Neuron (in vitro differentiated cells): Measurements from ENCODE around the gene AREL1.

Experiments
- H2AFZ ChIP-seq: one replicate; pipeline ENCODE4 v1.6.1; 2013; ENCODE audit warnings: low read depth, mild to moderate bottlenecking, inconsistent platforms, low read length, moderate library complexity
- H3K27me3 ChIP-seq: one replicate; pipeline ENCODE4 v1.6.1; 2013; ENCODE audit warnings: low read length; ENCODE audit not compliant: insufficient read depth
- H3K36me3 ChIP-seq: one replicate; pipeline ENCODE4 v1.6.1; 2013; ENCODE audit warnings: low read length; ENCODE audit not compliant: insufficient read depth
- H3K4me1 ChIP-seq: one replicate; pipeline ENCODE4 v1.6.1; 2013; ENCODE audit warnings: low read length; ENCODE audit not compliant: insufficient read depth
- H3K4me3 ChIP-seq: 2 replicates; pipeline ENCODE4 v1.5.1; 2013; ENCODE audit warnings: mild to moderate bottlenecking, low read length, moderate library complexity
- H3K9me3 ChIP-seq: one replicate; pipeline ENCODE4 v1.6.1; 2013; ENCODE audit warnings: low read length

The AREL1 gene

DNA sequence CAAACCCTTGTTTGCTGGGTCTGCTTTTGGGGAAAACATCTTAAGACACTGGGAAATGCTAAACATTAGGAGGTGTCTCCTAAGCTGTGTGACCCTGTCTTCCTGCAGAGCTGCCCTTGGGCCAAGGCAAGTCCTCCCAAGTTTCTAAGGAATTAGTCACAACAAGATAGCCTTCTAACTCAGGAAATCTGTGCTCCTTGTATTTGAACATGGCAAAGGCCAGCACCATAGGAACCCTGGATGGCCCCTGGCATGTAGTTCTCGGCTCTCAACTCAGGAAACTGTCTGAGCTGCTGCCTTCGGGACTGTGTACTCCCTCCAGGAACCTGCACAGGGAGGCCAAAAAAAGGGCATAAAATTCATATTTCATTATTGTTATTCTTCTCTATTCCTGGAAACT, 63.2 kb downstream of the AREL1 start:
- Histone ChIP-seq H3K36me3 (peaks cover 3% of the 10 kb centered on the region), H3K9me3 (no peaks in the 10 kb centered on the region), H3K4me1 (peaks cover 7% of the 10 kb centered on the region), H3K4me3 (no peak overlapping the region), H3K27me3 (no peaks in the 10 kb centered on the region), H2AFZ (no peak overlapping the region)

DNA sequence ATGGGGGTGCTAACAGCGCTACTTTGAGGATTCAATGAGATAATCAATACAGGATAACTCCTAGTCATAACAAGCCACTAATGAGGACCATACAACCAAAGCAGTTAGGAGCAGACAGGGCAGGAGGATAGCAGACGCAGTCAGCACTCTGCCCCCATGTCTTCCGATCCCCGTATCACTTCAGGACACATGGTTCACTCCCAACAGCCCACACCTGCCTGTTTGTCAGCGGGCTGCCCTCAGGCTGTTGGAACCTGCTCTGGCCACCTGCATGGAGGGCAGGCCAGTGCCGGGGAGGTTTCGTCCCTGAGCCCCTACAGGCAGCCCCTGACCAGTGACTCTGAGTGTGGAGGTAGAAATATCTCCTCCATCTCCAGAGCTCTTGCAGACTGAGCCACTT, 63.7 kb downstream of the AREL1 start:
- Histone ChIP-seq H3K4me1 (peaks cover 7% of the 10 kb centered on the region), H3K27me3 (no peaks in the 10 kb centered on the region), H2AFZ (no peak overlapping the region), H3K9me3 (no peaks in the 10 kb centered on the region), H3K36me3 (peaks cover 3% of the 10 kb centered on the region), H3K4me3 (no peak overlapping the region)

- Histone ChIP-seq H2AFZ (no peak overlapping the region), H3K4me1 (peaks cover 7% of the 10 kb centered on the region), H3K9me3 (no peaks in the 10 kb centered on the region), H3K27me3 (no peaks in the 10 kb centered on the region), H3K36me3 (peaks cover 3% of the 10 kb centered on the region), H3K4me3 (no peak overlapping the region)
Measured at GRCh38 chr14:74648601-74649000, 64.3 kb downstream of the AREL1 start.

DNA sequence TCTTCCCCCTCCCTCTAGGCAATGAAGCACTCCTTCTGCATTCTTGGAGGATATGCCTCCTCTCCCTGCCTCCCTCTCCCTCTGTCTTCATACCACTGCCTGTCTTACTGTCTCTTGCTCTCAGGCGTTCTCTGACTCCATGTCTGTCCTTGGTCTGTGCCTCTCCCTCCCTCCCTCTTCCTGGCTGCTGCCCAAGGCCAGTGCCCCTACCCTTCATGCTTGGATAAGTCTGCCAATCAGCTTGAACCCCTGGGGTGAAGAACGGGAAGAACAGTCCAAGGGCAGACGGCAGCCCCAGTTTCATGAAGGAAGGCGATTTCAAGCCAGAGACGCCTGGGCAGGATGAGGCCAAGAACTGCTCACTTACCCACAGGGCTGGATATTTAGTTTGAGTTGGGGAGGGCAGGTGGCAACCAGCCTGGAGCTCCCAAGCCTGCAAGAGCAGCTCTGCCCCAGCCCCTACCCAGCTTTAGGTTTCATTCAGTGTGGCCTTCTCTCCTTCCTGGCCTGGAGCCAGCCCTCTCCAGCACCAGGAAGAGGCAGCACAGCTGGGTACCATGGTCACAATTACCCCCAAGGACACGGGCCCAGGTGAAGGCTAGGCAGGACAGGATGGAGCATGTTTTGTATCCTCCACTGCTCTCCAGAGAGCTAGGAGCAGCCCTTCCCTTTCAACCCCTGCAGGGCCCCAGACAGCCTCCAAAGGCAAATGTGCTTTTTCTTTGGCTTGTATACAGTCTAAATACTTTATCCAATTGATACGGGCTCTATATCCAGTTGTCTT, 65.0 kb downstream of the AREL1 start:
- no peak overlapping the region for H3K4me3 ChIP-seq
- no peaks in the 10 kb centered on the region for H3K9me3 ChIP-seq
- H3K4me1 ChIP-seq: peaks cover 7% of the 10 kb centered on the region
- H2AFZ ChIP-seq: no peak overlapping the region
- H3K36me3 ChIP-seq: peaks cover 3% of the 10 kb centered on the region
- no peaks in the 10 kb centered on the region for H3K27me3 ChIP-seq

GRCh38 chr14:74647061-74647677, 65.7 kb downstream of the AREL1 start:
- Histone ChIP-seq H3K9me3 (no peaks in the 10 kb centered on the region), H3K27me3 (peaks cover 2% of the 10 kb centered on the region)

GRCh38 chr14:74645756-74646470, 67.0 kb downstream of the AREL1 start:
- Histone ChIP-seq H3K9me3 (no peaks in the 10 kb centered on the region), H3K4me3 (no peak overlapping the region), H2AFZ (no peak overlapping the region), H3K36me3 (no peaks in the 10 kb centered on the region), H3K27me3 (peaks cover 2% of the 10 kb centered on the region), H3K4me1 (peaks cover 7% of the 10 kb centered on the region)

More at GRCh38 chr14:74647061-74647677, 65.7 kb downstream of the AREL1 start:
- Histone ChIP-seq H3K4me3 (no peak overlapping the region), H3K36me3 (no peaks in the 10 kb centered on the region), H2AFZ (no peak overlapping the region), H3K4me1 (peaks cover 7% of the 10 kb centered on the region)

DNA sequence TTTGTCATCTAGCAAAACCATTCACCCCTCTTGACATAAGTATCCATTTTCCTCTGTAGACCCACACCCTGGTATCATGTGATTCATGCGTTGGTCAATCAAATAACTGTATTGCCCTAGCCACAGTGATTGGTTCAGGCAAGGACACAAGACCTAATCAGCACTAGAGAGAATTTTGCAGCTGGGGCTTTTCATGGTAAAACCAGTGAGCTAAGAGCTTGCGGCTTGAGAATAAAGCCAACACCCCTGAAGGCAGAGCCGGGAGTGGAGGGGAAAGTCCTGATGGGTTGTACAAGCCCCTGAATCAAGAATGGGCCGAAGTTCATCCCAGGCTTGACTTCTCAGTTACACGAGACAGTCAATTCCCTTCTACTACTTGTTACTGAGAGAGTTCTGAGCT, 67.6 kb downstream of the AREL1 start:
- Histone ChIP-seq H3K9me3 (no peaks in the 10 kb centered on the region), H3K4me1 (peaks cover 7% of the 10 kb centered on the region), H2AFZ (no peak overlapping the region), H3K36me3 (no peaks in the 10 kb centered on the region), H3K4me3 (no peak overlapping the region), H3K27me3 (peaks cover 2% of the 10 kb centered on the region)

DNA sequence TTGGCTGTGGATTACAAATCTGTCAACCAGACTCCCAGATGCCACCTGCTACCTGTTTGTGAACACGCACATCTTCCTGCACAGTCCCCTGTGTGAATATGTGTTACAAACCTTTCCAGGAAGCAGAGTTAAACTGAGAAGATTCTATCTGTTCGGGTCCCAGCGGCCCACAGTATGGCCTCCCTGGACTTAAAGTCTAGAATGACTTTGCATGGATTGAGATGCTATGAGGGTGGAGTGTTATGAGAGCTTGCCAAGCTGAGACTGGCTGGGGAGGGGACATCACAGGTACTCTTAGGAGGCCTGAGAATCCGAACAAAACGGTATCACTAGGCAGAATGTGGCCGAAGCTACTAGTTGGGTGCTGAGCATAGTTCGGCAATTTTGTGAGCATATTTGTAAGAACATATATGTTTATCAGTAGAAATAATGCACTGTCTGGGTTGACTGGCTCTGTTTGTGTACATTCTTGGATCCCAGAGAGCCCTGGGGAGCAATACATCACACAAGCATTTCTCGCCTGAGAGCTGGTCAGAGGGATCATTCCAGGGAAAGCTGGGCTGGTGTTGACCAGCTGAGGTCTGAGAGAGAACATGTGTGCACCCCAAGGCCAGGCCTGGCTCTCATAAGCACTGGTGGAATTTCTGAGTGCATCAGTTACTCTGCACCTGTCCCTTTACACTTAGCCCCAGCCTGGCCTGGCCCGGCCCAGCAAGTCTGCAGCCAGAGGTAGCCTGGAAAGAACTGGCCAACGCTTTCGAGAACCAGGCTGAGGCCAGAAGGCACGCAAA, 71.1 kb downstream of the AREL1 start:
- Histone ChIP-seq H3K9me3 (no peaks in the 10 kb centered on the region), H3K36me3 (no peaks in the 10 kb centered on the region), H2AFZ (no peak overlapping the region), H3K4me1 (peaks cover 7% of the 10 kb centered on the region), H3K27me3 (peaks cover 2% of the 10 kb centered on the region), H3K4me3 (no peak overlapping the region)

GRCh38 chr14:74638966-74639365, 73.9 kb downstream of the AREL1 start:
- Histone ChIP-seq H3K4me3 (no peak overlapping the region), H3K36me3 (no peaks in the 10 kb centered on the region), H3K4me1 (peaks cover 15% of the 10 kb centered on the region), H2AFZ (no peak overlapping the region), H3K9me3 (no peaks in the 10 kb centered on the region), H3K27me3 (peaks cover 2% of the 10 kb centered on the region)

DNA sequence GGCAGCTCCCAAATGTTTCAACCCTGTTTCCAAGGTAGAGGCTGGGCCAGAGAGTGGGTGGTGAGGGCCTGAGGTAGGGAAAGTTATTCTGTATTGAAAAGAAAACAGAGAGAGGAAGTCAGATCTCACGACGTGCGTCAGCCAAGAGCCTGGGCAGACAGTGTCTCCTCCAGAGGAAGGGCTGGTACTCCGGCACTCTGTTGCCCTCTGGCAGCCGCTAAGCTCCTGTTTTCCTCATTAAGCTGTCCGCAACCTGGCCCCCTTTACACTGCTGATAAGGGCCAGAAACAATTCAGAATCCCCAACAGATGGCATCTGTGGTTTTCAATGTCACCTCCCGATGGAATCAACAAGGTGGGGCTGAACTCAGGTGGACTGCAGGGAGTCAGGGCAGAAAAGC, 74.8 kb downstream of the AREL1 start:
- Histone ChIP-seq H3K9me3 (no peaks in the 10 kb centered on the region), H3K4me3 (no peak overlapping the region), H3K36me3 (no peaks in the 10 kb centered on the region), H3K27me3 (peaks cover 2% of the 10 kb centered on the region), H3K4me1 (peaks cover 15% of the 10 kb centered on the region), H2AFZ (no peak overlapping the region)

- H2AFZ ChIP-seq: no peak overlapping the region
- no peaks in the 10 kb centered on the region for H3K9me3 ChIP-seq
- no peak overlapping the region for H3K4me3 ChIP-seq
- no peaks in the 10 kb centered on the region for H3K27me3 ChIP-seq
- H3K36me3 ChIP-seq: no peaks in the 10 kb centered on the region
- H3K4me1 ChIP-seq: peaks cover 15% of the 10 kb centered on the region
Measured at GRCh38 chr14:74637178-74637550, 75.7 kb downstream of the AREL1 start.

- Histone ChIP-seq H3K27me3 (no peaks in the 10 kb centered on the region), H3K9me3 (no peaks in the 10 kb centered on the region), H3K36me3 (no peaks in the 10 kb centered on the region), H3K4me1 (peaks cover 15% of the 10 kb centered on the region), H3K4me3 (no peak overlapping the region), H2AFZ (no peak overlapping the region)
Measured at GRCh38 chr14:74636424-74637177, 76.3 kb downstream of the AREL1 start.
